ENCODE measurements around the gene CHD2.

DNA sequence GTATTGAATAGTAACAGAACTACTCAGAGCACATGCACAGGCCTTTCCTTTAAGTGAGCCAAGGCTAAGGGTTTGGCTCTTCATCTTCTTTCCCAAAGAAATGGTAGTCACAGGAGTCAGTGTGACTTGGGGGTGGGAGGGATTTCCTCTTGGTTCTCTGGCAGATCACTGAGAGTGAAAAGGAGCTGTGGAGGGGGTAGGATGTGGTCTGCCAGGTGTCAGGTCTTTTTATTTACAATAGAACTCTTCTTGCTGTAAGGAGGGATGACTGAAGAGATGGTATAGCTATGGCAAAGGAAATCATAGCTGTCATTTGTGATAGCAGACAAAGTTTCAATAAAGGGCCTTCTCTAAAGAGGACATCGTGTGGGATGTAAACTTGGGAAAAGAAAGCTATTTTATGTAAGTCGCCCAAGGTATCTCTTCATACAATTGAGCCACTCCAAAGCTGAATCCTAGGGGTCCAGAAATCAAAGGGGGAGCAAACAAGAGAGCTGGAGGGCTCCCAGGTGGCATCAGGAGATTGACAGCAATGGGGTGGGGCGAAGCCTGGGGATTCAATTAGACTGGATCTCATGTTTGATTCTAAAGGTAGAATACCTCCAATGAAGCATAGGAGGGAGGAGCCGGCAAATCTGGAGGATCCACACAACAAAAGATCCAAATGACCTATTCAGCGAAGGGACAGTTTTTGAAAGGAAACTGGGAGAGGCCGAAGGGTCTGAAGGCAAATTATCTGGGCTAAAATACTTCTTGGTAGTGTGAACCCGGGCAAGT lies 20.0 kb upstream of the CHD2 start:
- TF ChIP-seq SUZ12 (IDR thresholded peaks at IDR 0.05; ENCODE audit: extremely low read depth, insufficient read depth, insufficient read length) (no peak), ZNF274 (IDR thresholded peaks at IDR 0.05; ENCODE audit: low read depth, low read length) (no peak)

Measured in NT2/D1 (cell line).